Hypothalamus (tissue), 51 donors: Measurements from ENCODE around the gene DCTPP1.
A peak's percentile ranks its signal among the peaks of the same experiment; 100 is the strongest.

ENCODE experiments used
- DNase-seq, 51 donors: peaks; one replicate each; lab custom pipeline; 2025; lab: John Stamatoyannopoulos, UW

The DCTPP1 gene

DNA sequence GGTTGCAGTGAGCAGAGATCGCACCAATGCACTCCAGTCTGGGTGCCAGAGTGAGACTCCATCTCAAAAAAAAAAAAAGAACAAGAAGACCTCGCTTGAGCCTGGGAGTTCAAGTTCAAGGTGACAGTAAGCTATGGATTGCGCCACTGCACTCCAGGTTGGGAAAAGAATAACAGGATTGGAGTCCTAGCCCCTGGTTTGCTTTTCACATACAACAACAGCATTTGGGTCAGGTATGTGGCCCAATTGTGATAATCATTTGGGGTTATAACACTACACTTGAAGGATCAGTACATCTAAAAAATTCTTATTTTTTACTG is 19.2 kb upstream of the DCTPP1 start:
- DNase-seq: no peak

- DNase-seq: no peak
Observed at GRCh38 chr16:30447512-30448226, 17.8 kb upstream of the DCTPP1 start.

GRCh38 chr16:30446203-30446595 is 16.4 kb upstream of the DCTPP1 start:
- DNase-seq: no peak

DNA sequence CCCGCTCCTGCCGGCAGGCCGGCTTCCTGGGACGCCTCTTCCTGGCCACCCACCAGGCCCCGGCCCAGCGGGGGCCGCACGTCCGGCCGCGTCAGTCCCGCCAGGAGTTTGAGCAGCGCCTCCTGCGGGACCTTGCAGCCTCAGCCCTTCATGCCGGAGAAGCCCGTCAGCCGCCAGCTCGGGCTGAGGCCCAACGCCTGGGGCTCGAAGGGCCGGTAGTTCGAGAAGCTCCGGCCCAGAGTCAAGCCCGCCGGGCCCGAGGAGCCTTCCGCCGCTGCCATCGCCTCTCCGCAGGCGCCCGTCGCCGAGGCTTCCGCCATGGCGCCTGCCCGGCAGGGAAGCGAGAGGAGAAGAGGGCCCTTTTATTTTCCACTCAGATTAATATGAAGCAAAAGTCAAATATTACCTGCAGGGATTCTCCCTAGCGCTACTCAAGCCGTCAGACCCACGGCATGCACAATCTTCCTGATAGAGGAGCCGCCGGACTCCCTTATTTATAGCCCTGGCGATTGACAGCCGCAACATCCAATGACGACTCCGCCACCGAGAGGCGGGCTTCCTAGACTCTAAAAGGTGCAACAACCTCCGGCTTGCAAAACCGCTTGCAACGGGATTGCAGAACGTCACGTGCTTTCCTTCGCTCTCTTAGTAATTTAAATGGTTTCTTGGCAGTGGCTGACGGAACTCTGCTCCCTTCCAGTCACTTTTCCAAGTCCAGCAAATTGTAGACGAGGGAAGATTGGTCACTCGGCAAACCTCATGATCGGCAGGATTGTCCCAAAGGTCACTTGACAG is 15.8 kb upstream of the DCTPP1 start, which contains the start of gene SEPHS2:
Gene SEPHS2, minus strand, starts transcription at position 467 of the 795 bp plus-strand sequence. Its CDS starts 147 bp downstream, at position 320.
- peak; percentile 41 to 96 (median 85) for DNase-seq

GRCh38 chr16:30445149-30445407 is 15.2 kb upstream of the DCTPP1 start:
- no peak for DNase-seq

GRCh38 chr16:30444231-30445148 is 14.7 kb upstream of the DCTPP1 start:
- no peak for DNase-seq

DNA sequence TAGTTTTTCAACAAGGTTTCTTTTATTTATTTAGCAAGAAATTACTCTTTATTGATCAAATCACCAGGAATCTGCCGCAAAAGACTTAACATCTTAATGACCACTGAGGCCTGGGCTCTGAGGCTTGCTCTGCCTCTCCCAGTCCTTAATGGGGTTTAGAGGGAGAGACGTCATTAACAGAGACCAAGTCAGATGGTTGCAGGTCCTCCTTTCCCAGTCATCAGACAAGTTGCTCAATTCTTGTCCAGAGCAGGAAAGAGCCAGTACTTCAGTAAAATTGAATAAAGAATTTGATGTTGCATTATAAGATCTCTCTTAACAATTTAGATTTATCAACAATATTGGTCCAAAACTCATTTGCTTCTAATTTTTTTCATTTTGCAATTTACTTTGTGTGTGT is 13.8 kb upstream of the DCTPP1 start:
- DNase-seq: no peak

GRCh38 chr16:30439720-30440348 is 10.0 kb upstream of the DCTPP1 start:
- no peak for DNase-seq

DNA sequence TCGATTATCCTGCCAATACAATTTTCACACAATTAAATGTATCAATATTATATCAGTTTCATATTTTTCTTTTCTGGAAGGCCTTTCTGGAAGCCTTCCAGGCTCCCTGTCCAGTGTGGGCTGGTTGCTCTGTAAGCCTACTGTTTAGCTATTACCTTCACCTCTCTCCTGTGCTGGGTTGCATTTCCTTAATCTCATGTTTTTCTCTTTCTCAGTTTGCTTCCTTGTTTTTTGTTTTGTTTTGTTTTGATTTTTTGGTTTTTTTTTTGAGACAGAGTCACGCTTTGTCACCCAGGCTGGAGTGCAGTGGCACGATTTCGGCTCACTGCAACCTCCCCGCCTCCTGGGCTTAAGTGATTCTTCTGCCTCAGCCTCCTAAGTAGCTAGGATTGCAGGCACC is 9.0 kb upstream of the DCTPP1 start:
- no peak for DNase-seq

DNA sequence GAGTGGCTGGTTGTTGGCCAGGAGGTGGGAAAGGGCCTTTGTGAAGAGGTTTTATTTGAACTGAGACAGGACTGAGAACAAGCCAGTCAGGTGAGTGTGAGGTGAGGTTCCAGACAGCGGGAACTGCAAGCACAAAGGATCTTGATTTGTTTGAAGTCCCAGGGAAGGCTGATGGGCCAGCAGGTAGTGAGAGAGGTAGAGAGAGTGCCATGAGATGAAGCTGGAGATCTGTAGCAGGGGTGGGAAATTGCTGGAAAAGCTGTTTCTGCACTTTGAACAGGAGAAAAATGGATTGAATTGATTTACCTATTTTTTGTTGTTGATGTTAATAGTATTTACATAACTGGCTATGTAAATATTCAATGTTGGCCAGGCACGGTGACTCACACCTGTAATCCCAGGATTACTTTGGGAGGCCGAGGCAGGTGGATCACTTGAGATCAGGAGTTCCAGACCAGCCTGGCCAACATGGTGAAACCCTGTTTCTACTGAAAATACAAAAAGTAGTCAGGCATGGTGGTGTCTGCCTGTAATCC is 7.7 kb upstream of the DCTPP1 start:
- no peak for DNase-seq

- DNase-seq: no peak
Observed at GRCh38 chr16:30434852-30435251, 5.0 kb upstream of the DCTPP1 start.

DNA sequence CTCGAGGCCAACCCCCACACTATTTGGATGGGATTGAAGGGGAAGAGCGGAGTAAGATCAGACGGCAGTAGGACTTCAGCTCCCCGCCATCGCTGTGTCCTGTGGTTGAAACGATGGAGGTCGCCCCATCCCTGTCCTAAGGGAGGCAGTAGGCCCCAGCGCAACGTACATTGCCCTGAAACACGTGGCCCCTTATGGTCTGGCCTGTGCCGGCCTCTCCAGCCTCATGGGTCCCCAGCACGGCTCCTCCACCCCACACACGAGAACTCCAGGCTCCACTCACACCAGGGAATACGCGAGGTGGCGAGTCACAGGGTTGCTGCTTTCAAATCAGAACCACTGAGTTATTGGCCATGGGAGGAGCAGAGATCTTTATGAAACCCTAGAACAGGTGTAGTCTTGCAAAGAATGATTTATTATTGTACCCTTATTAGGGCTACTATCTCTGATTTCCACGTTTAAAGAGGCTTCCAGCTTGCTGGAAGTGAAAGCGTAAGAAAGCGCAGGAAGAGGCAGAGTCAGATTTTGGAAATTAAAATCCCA is 669 bp upstream of the DCTPP1 start:
- peak in 12 of 51 donors; percentile 24 to 43 (median 39) for DNase-seq

DNA sequence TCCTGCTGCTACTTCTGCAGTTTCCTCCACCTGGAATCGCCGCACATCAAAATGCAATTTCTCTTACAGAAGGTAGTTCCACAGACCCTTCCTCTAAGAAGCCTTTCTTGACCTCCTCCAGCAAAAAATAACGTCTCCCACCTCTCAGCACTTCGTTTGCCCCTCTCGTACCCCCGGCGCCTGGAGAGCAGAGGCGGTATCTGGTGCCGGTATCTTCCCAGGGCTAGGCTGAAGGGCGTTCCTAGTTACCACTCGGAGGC is 482 bp downstream of the DCTPP1 start:
- DNase-seq: no peak

GRCh38 chr16:30428055-30428454 is 1.8 kb downstream of the DCTPP1 start:
- DNase-seq: no peak

DNA sequence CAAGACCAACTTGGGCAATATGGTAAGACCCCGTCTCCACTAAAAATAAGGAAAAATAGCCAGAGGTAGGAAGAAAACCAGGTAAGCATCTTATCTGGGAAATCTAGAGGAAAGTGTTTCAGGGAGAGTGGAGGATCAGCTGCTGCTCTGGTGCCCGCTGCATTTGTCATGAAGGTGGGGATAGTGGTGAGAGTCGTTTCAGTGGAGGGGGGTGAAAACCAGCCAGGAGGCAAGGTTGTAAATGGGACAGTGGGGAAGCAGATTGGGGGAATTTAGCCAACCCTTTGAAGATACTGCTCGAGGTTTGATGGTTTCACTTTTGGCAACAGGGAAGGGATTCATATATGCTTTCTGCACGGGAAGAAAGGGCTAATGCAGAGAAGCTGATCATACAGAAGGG is 8.8 kb downstream of the DCTPP1 start:
- DNase-seq: no peak

GRCh38 chr16:30418350-30419181 is 11.3 kb downstream of the DCTPP1 start:
- peak in 2 of 51 donors; percentile 7 to 35 for DNase-seq

DNA sequence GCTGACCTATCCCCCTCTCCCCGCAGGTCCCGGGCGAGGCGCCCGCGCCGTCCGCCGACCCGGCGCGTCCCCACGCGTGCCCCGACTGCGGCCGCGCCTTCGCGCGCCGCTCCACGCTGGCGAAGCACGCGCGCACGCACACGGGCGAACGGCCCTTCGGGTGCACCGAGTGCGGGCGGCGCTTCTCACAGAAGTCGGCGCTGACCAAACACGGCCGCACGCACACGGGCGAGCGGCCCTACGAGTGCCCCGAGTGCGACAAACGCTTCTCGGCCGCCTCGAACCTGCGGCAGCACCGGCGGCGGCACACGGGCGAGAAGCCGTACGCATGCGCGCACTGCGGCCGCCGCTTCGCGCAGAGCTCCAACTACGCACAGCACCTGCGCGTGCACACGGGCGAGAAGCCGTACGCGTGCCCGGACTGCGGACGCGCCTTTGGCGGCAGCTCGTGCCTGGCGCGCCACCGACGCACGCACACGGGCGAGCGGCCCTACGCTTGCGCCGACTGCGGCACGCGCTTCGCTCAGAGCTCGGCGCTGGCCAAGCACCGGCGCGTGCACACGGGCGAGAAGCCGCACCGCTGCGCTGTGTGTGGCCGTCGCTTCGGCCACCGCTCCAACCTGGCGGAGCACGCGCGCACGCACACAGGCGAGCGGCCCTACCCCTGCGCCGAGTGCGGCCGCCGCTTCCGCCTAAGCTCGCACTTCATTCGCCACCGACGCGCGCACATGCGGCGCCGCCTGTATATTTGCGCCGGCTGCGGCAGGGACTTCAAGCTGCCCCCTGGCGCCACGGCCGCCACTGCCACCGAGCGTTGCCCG is 12.1 kb downstream of the DCTPP1 start:
- DNase-seq: peak in 45 of 51 donors; percentile 10 to 82 (median 53)

- DNase-seq: peak in 2 of 51 donors; percentile 9 to 57
Observed at GRCh38 chr16:30416624-30417528, 13.0 kb downstream of the DCTPP1 start.
